GM21825 (cell line): ENCODE measurements around the gene TNK2.
"Not testable (repeated sequence)": the region's sequence is repeated elsewhere in the genome, so short reads cannot be mapped to it uniquely, and the experiment has no call there.

ENCODE experiments used
- ATAC-seq: cut with Tn5 transposase; IDR thresholded peaks from one replicate; pipeline ENCODE4 v1.9.1; 2021; ENCODE audit warnings: mild to moderate bottlenecking, moderate library complexity; ENCODE audit not compliant: unreplicated experiment

Gene TNK2

DNA sequence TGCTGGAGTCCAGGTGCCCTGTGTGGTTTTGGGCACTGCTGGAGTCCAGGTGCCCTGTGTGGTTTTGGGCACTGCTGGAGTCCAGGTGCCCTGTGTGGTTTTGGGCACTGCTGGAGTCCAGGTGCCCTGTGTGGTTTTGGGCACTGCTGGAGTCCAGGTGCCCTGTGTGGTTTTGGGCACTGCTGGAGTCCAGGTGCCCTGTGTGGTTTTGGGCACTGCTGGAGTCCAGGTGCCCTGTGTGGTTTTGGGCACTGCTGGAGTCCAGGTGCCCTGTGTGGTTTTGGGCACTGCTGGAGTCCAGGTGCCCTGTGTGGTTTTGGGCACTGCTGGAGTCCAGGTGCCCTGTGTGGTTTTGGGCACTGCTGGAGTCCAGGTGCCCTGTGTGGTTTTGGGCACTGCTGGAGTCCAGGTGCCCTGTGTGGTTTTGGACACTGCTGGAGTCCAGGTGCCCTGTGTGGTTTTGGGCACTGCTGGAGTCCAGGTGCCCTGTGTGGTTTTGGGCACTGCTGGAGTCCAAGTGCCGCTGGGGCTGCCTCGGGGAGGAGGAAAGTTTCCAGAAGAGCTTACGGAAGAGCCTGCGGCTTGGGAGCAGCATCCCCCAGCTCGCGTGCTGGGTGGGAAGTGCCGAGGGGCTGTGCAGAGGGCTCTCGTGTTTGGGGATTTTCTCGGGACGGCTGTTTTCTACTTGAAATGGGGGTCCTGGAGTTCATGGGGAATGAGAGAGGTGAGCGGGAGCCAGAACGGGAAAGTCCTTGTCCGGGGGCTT lies 83.7 kb downstream of the TNK2 start:
- not testable (repeated sequence) for ATAC-seq

DNA sequence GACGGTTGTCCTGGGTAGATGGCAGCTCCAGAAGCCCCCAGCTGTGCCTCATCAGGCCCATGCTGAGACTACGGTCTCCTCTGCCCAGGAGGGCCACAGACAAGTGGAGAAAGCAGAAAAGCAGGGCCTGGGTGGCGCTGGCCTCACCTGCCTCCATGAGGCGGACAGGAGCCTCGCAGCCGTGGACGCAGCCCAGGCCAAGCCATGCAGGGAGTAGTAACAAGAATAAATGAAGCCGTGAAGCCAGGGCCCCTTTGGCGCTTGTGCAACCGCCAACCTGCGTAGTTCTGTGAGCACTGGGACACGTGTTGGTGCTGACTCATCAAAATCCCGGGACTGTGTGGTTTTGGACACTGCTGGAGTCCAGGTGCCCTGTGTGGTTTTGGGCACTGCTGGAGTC lies 84.4 kb downstream of the TNK2 start:
- no peak for ATAC-seq

DNA sequence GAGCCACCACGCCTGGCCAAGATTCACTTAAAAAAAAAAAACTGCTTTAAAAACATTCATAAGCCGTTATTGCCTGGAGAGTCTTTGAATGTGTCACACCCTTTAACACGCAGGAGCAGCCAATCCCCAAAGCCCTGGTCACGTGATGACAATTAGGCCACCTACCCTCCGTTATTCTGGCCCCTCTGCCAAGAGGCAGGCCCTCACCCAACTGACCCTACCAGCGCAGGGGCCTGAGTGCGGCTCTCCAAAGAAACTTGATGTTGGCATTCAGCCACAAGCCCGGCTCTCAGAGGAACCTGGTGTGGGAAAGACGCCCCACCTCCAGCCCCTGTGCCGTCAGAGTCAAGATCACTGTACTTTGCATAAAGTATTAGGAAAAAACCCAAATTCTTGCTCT lies 85.1 kb downstream of the TNK2 start:
- ATAC-seq = no peak

- ATAC-seq = no peak
These were observed 86.1 kb downstream of the TNK2 start for GRCh38 chr3:195822131-195822696.

DNA sequence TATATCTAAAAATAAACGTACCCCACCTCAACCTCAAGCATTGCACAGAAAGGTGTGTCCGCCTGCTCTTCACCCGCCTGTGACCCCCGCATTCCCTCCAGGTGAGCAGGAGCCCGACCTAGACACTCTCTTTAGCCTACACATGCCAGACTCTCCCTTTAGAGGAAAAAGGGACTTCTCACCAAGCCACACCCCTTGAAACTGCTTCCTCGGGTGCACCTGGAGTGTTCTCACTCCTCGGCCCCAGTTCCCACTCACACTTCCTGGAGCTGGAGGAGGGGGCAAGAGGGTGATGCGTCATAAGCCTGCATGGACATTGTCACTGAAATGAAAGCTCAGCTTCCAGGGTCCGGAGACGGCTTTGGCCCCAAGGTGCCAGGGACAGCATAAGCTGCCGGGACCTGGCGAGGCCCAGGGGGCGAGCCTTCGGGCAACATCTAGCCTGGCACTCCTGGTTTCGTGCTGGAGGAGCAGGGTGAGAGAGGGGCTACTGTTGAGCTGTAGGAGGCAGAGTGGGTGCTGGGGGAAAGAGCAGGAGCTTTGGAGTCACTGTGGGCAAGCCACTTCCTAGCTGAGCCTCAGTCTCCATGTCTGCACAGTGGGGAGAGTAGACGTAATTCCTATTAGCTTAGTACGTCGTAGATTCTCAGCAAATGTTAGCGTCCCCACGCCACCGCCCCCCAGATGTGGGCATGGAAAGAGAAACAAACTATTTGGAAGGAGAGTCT lies 86.8 kb downstream of the TNK2 start:
- ATAC-seq = no peak

GRCh38 chr3:195820901-195821300 lies 87.5 kb downstream of the TNK2 start:
- no peak for ATAC-seq

DNA sequence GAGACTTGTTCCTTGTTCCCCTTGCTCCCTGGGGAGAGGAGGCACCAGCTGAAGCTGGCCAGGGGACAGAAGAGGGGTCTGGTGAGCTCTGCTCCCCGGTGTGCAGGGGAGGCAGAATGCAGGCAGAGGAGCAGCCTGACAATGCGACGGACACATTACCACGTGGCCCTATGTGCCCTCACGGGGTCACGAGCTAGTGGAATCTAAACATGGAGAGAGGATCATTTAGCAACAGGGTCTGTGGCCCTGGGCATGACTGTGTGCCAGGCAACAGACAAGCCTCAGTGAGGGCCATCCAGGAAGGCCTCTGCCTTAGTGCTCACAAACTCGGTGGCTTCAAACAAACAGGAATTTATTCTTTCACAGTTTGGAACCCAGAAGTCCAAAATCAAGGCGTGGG lies 88.2 kb downstream of the TNK2 start:
- no peak for ATAC-seq

DNA sequence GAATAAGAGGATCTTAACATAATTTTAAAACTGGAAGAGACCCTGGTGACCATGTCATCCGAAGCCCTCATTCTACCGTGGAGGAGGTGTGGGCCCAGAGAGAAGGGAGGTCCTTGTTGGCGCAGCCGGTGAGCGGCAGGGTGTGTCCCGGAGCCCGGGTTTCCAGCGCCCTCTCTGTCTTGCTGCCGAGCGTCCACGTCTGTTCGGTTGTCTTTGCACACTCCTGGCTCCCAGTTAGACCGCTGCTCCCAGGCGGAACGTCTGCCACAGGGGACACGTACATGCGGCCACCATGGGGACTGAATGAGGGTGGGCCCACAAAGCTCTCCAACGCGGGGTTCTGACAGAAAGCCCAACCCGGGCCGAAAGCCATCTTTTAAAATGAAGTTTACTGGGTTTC lies 90.0 kb downstream of the TNK2 start:
- ATAC-seq = no peak

DNA sequence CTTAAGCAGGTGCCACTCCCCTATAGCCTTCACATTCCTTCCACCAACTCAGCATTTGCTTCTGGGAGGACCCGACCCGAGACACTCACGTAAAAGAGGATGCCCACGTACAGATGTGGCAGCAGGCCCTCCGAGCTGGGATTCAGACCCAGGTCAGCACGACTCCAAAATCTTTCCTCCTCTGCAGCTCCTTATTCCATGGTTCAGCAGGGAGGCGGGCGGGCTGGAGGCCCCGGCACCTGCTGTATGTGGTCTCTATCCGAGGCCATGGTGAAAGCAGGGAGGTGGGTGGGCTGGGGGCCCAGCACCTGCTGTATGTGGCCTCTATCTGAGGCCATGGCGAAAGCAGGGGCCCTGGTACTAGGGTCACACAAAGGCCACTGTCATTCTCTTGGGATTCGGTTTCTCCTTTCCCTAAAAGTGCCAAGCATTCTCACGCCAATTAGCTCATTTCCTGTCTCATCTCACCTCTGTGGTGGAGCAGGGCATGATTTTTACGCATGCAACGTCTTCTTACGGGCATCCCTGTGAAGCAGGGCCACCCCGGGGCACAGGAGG lies 90.7 kb downstream of the TNK2 start:
- no peak for ATAC-seq

DNA sequence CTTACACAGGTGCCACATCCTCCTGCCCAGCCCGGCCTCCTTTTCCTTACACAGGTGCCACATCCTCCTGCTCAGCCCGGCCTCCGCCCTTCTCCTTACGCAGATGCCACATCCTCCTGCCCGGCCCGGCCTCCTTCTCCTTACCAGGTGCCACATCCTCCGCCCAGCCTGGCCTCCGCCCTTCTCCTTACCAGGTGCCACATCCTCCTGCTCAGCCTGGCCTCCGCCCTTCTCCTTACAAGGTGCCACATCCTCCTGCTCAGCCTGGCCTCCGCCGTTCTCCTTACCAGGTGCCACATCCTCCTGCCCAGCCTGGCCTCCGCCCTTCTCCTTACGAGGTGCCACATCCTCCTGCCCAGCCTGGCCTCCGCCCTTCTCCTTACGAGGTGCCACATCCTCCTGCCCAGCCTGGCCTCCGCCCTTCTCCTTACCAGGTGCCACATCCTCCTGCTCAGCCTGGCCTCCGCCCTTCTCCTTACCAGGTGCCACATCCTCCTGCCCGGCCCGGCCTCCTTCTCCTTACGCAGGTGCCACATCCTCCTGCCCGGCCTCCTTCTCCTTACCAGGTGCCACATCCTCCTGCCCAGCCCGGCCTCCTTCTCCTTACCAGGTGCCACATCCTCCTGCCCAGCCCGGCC lies 92.0 kb downstream of the TNK2 start:
- not testable (repeated sequence) for ATAC-seq

DNA sequence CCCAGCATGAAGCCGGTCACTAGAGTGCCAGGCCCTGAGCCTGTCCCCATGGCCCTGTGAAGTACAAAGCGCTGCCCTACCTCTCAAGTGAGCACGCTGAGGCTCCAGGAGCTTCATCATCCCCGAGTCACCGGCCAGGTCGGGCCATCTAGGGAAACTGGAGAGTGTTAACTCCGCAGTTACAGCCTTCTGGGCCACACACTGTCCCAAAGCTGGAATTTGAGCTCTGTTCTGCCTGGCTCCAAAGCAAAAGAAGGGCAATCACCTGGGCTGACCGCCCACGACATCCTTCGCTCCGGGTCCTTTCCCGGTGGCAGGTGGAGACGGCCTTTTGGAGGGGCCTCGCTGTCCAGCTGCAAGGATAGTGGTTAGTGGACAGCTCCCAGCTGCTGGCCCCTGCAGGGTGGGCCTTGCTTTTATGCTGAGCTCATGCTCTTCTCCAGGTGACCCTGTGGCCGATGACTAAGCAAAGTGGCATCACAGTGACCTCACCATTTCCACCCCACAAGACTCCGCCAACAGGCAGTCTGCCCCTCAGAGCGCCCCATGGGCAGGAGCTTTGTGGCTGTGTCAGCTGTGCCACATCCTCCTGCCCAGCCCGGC lies 93.1 kb downstream of the TNK2 start:
- no peak for ATAC-seq

DNA sequence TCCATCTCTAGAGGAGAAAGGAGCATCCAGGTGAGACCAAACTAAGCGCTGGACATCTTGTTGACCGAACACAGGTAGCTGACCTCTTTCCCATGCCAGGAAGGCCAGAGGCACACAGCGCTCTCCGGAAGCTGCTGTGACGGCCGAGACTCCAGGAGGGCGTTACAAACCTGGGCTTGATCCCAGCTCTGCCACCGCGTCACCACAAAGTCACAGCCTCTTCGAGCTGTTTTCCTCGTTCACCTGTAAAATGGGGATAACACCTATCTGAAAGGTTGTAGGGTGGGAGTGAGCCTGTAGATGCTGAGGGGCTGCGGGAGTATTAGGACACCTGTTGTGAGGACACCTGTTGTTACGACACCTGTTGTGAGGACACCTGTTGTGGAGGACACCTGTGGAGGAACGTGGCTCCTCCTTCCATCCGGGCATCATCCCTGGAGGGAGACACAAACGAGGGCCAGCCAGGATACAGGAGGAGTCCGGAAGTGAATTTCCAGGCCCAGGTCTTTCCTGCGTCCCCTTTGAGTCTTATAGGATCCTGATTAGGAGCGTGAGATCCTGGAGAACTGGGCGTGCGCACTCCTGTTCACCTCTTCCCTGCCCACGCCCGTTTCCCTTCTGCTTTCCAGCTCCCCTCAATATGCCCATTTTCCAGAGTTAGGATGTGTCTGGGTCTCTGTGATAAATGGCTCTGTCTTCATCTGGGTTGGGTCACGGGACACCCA lies 94.3 kb downstream of the TNK2 start:
- ATAC-seq = no peak
